GM18951 (cell line): ENCODE results near the gene PHF24.
"Not testable (repeated sequence)": the region's sequence is repeated elsewhere in the genome, so short reads cannot be mapped to it uniquely, and the experiment has no call there.

Source experiments
- POLR2A ChIP-seq: IDR thresholded peaks from 4 replicates; pipeline ENCODE4 v1.6.1; 2011; ENCODE audit warnings: mild to moderate bottlenecking; ENCODE audit not compliant: insufficient read length, insufficient read depth; ENCODE audit errors: extremely low read depth
- in situ Hi-C: fragments of 300-500 bp; cut with MboI; formaldehyde crosslinking; loops from one replicate; pipeline ENCODE4 v1.12.0; 2022; ENCODE audit warnings: low sequenced_read_pairs, mixed read lengths, inconsistent platforms; ENCODE audit not compliant: unreplicated experiment

Gene PHF24

GRCh38 chr9:34996181-34996904 lies 38.3 kb downstream of the PHF24 start:
- TF ChIP-seq POLR2A, result no peak
- in situ Hi-C loops, result no loop called here

GRCh38 chr9:34996905-34997279 lies 38.8 kb downstream of the PHF24 start:
- in situ Hi-C loops, result no loop called here
- TF ChIP-seq POLR2A, result no peak

- in situ Hi-C loops, result no loop called here
- no peak for TF ChIP-seq POLR2A
Observed at GRCh38 chr9:34997379-34997781, 39.3 kb downstream of the PHF24 start.

GRCh38 chr9:34998266-34998665 lies 40.2 kb downstream of the PHF24 start:
- in situ Hi-C loops, result no loop called here

GRCh38 chr9:34999576-34999975 lies 41.5 kb downstream of the PHF24 start:
- TF ChIP-seq POLR2A, result no peak
- in situ Hi-C loops, result no loop called here

More at GRCh38 chr9:34998266-34998665, 40.2 kb downstream of the PHF24 start:
- no peak for TF ChIP-seq POLR2A

- in situ Hi-C loops, result no loop called here
- no peak for TF ChIP-seq POLR2A
Observed at GRCh38 chr9:35000535-35001284, 42.6 kb downstream of the PHF24 start.

- in situ Hi-C loops, result no loop called here
- no peak for TF ChIP-seq POLR2A
Observed at GRCh38 chr9:35001285-35001677, 43.2 kb downstream of the PHF24 start.

GRCh38 chr9:35001803-35002502 lies 43.9 kb downstream of the PHF24 start:
- in situ Hi-C loops, result no loop called here
- TF ChIP-seq POLR2A, result no peak

- in situ Hi-C loops, result no loop called here
- TF ChIP-seq POLR2A, result no peak
Observed at GRCh38 chr9:35002623-35003022, 44.5 kb downstream of the PHF24 start.

GRCh38 chr9:35004299-35004698 lies 46.2 kb downstream of the PHF24 start:
- in situ Hi-C loops, result not testable (repeated sequence)

GRCh38 chr9:35010351-35010958 lies 52.4 kb downstream of the PHF24 start:
- in situ Hi-C loops, result no loop called here
- TF ChIP-seq POLR2A, result no peak

- in situ Hi-C loops, result no loop called here
- TF ChIP-seq POLR2A, result no peak
Observed at GRCh38 chr9:35014517-35014916, 56.4 kb downstream of the PHF24 start.

- in situ Hi-C loops, result not testable (repeated sequence)
Observed at GRCh38 chr9:35023443-35023842, 65.4 kb downstream of the PHF24 start.

- in situ Hi-C loops, result no loop called here
- no peak for TF ChIP-seq POLR2A
Observed at GRCh38 chr9:35026671-35027070, 68.6 kb downstream of the PHF24 start.

GRCh38 chr9:35027374-35027773 lies 69.3 kb downstream of the PHF24 start:
- in situ Hi-C loops, result no loop called here
- no peak for TF ChIP-seq POLR2A
